HEK293T (cell line): ENCODE data around the gene NID2.

Experiments used
- CTCF ChIA-PET: fragments of 350-600 bp; formaldehyde crosslinking; extraction: SDS; loops from one replicate; lab custom pipeline; 2021; ENCODE audit warnings: antibody characterized with exemption, inconsistent platforms; lab: Yijun Ruan, JAX
- POLR2A ChIA-PET: fragments of 350-600 bp; formaldehyde crosslinking; extraction: SDS; loops from one replicate; lab custom pipeline; 2020; ENCODE audit warnings: antibody characterized with exemption, inconsistent platforms; lab: Yijun Ruan, JAX
- DNase-seq: peaks from one replicate; pipeline ENCODE4 v3.0.0; 2012; ENCODE audit warnings: mixed read lengths; ENCODE audit errors: extremely low spot score
- ARNT ChIP-seq: fragments of 450-650 bp; IDR thresholded peaks from 2 replicates; pipeline ENCODE4 v1.6.1; 2017; ENCODE audit warnings: mild to moderate bottlenecking
- BHLHE40 ChIP-seq: fragments of 450-650 bp; IDR thresholded peaks from 2 replicates; pipeline ENCODE4 v1.6.1; 2016; ENCODE audit warnings: mild to moderate bottlenecking, moderate library complexity, borderline replicate concordance
- CTBP1 ChIP-seq: fragments of 450-650 bp; IDR thresholded peaks from 2 replicates; pipeline ENCODE4 v1.6.1; 2016; ENCODE audit warnings: borderline replicate concordance
- ELF4 ChIP-seq: fragments of 450-650 bp; IDR thresholded peaks from 2 replicates; pipeline ENCODE4 v1.6.1; 2017; ENCODE audit warnings: antibody characterized with exemption
- FOXA1 ChIP-seq: fragments of 450-650 bp; IDR thresholded peaks from 2 replicates; pipeline ENCODE4 v1.6.1; 2016; ENCODE audit warnings: mild to moderate bottlenecking
- FOXK2 ChIP-seq: fragments of 450-650 bp; IDR thresholded peaks from 2 replicates; pipeline ENCODE4 v1.6.1; 2016; ENCODE audit warnings: mild to moderate bottlenecking
- FOXM1 ChIP-seq: fragments of 450-650 bp; IDR thresholded peaks from 2 replicates; pipeline ENCODE4 v1.6.1; 2017; ENCODE audit warnings: mild to moderate bottlenecking, borderline replicate concordance
- HDGF ChIP-seq: fragments of 450-650 bp; IDR thresholded peaks from 2 replicates; pipeline ENCODE4 v1.6.1; 2017; ENCODE audit warnings: antibody characterized with exemption, borderline replicate concordance
- L3MBTL2 ChIP-seq: fragments of 450-650 bp; conservative IDR thresholded peaks from 2 replicates; pipeline ENCODE4 v1.6.1; 2016; ENCODE audit warnings: mild to moderate bottlenecking
- LEF1 ChIP-seq: fragments of 450-650 bp; IDR thresholded peaks from 2 replicates; pipeline ENCODE4 v1.6.1; 2017; ENCODE audit warnings: mild to moderate bottlenecking, borderline replicate concordance
- NFRKB ChIP-seq: fragments of 450-650 bp; IDR thresholded peaks from 2 replicates; pipeline ENCODE4 v1.6.1; 2016; ENCODE audit warnings: mild to moderate bottlenecking, moderate library complexity
- PKNOX1 ChIP-seq: fragments of 450-650 bp; IDR thresholded peaks from 2 replicates; pipeline ENCODE4 v1.6.1; 2016
- SP1 ChIP-seq: fragments of 450-650 bp; IDR thresholded peaks from 2 replicates; pipeline ENCODE4 v1.6.1; 2017
- SUZ12 ChIP-seq: fragments of 450-650 bp; IDR thresholded peaks from 2 replicates; pipeline ENCODE4 v1.6.1; 2016; ENCODE audit warnings: mild to moderate bottlenecking
- TARDBP ChIP-seq: fragments of 450-650 bp; IDR thresholded peaks from 2 replicates; pipeline ENCODE4 v1.6.1; 2016
- ZNF384 ChIP-seq: fragments of 450-650 bp; IDR thresholded peaks from 2 replicates; pipeline ENCODE4 v1.6.1; 2016

NID2 gene

GRCh38 chr14:52049721-52050588 lies 18.9 kb downstream of the NID2 start:
- POLR2A ChIA-PET: interaction anchor here (1.3 kb wide), 1 partner anchor 19 kb away, joined by 6 read pairs; the partner anchor contains the start of gene NID2
- CTCF ChIA-PET: interaction anchor here (0.6 to 0.7 kb wide), 3 partner anchors 18 to 541 kb away, joined by 3 to 4 read pairs (median 3); no protein-coding TSS in a partner anchor
- no peak for DNase-seq
- TF ChIP-seq ZNF384: no peak
- no peak for TF ChIP-seq L3MBTL2
- TF ChIP-seq HDGF: no peak
- TF ChIP-seq FOXA1: no peak
- TF ChIP-seq TARDBP: no peak
- no peak for TF ChIP-seq LEF1
- no peak for TF ChIP-seq BHLHE40

- no peak for DNase-seq
- ChIA-PET CTCF (no interaction called here), POLR2A (no interaction called here)
- no peak for TF ChIP-seq FOXA1
- no peak for TF ChIP-seq FOXM1
- TF ChIP-seq BHLHE40: no peak
- no peak for TF ChIP-seq LEF1
- TF ChIP-seq TARDBP: no peak
- TF ChIP-seq SP1: no peak
- no peak for TF ChIP-seq PKNOX1
- TF ChIP-seq L3MBTL2: no peak
- no peak for TF ChIP-seq ELF4
- TF ChIP-seq HDGF: no peak
- TF ChIP-seq SUZ12: no peak
- TF ChIP-seq CTBP1: no peak
- no peak for TF ChIP-seq ARNT
- no peak for TF ChIP-seq NFRKB
- no peak for TF ChIP-seq ZNF384
- TF ChIP-seq FOXK2: no peak
These were observed 19.6 kb downstream of the NID2 start for GRCh38 chr14:52049271-52049670.

GRCh38 chr14:52048641-52049204 lies 20.1 kb downstream of the NID2 start:
- ChIA-PET CTCF (interaction anchor here (1.1 to 1.3 kb wide), 2 partner anchors 21 to 23 kb away, joined by 3 to 4 read pairs; no protein-coding TSS in a partner anchor), POLR2A (interaction anchor here (1.1 kb wide), 1 partner anchor 20 kb away, joined by 3 read pairs; the partner anchor contains the start of gene NID2)
- TF ChIP-seq ARNT: no peak
- no peak for TF ChIP-seq CTBP1
- TF ChIP-seq SP1: no peak
- no peak for TF ChIP-seq L3MBTL2
- TF ChIP-seq HDGF: no peak
- no peak for TF ChIP-seq FOXM1
- no peak for TF ChIP-seq TARDBP
- no peak for TF ChIP-seq SUZ12
- TF ChIP-seq ZNF384: no peak
- no peak for TF ChIP-seq ELF4
- no peak for TF ChIP-seq LEF1
- TF ChIP-seq NFRKB: no peak
- no peak for TF ChIP-seq BHLHE40
- no peak for TF ChIP-seq FOXK2
- DNase-seq: no peak

GRCh38 chr14:52048116-52048515 lies 20.7 kb downstream of the NID2 start:
- ChIA-PET CTCF (interaction anchor here (1.1 to 1.3 kb wide), 2 partner anchors 21 to 24 kb away, joined by 3 to 4 read pairs; no protein-coding TSS in a partner anchor), POLR2A (interaction anchor here (1.1 kb wide), 1 partner anchor 21 kb away, joined by 3 read pairs; the partner anchor contains the start of gene NID2)
- TF ChIP-seq FOXA1: no peak
- no peak for TF ChIP-seq CTBP1
- TF ChIP-seq NFRKB: no peak
- TF ChIP-seq BHLHE40: no peak
- TF ChIP-seq ZNF384: no peak
- DNase-seq: no peak

- no peak for DNase-seq
- TF ChIP-seq CTBP1: no peak
- no peak for TF ChIP-seq PKNOX1
- no peak for TF ChIP-seq L3MBTL2
- TF ChIP-seq NFRKB: no peak
- no peak for TF ChIP-seq ZNF384
- no peak for TF ChIP-seq TARDBP
- no peak for TF ChIP-seq SUZ12
- TF ChIP-seq ARNT: no peak
- no peak for TF ChIP-seq LEF1
- TF ChIP-seq FOXM1: no peak
- TF ChIP-seq HDGF: no peak
- TF ChIP-seq FOXA1: no peak
- TF ChIP-seq BHLHE40: no peak
- no peak for TF ChIP-seq FOXK2
- no peak for TF ChIP-seq ELF4
- TF ChIP-seq SP1: no peak
- ChIA-PET POLR2A (no interaction called here), CTCF (interaction anchor here (1.1 to 2.0 kb wide), 3 partner anchors 23 to 51 kb away, joined by 4 to 5 read pairs (median 5); partner anchors contain the start of gene NID2)
These were observed 22.4 kb downstream of the NID2 start for GRCh38 chr14:52046376-52046917.
